MM.1S (cell line): ENCODE data around the gene NAA60.

Experiments used
- DNase-seq: peaks from one replicate; pipeline ENCODE4 v3.0.0-alpha.2; 2015
- H2AFZ ChIP-seq: fragments of 300-600 bp; sonication (generic); 2 replicates; pipeline ENCODE4 v1.6.0; 2016; ENCODE audit warnings: antibody characterized with exemption, low read length
- H3F3A ChIP-seq: fragments of 300-600 bp; sonication (generic); 2 replicates; pipeline ENCODE4 v1.6.1; 2016; ENCODE audit warnings: mild to moderate bottlenecking, antibody characterized with exemption, low read length, moderate library complexity, mixed read lengths; ENCODE audit not compliant: insufficient read depth
- H3K27ac ChIP-seq: fragments of 300-600 bp; sonication (generic); 2 replicates; pipeline ENCODE4 v1.5.1; 2016; ENCODE audit warnings: mild to moderate bottlenecking, low read length
- H3K27me3 ChIP-seq: fragments of 300-600 bp; sonication (generic); replicated peaks from 2 replicates; pipeline ENCODE4 v1.6.0; 2016; ENCODE audit warnings: low read length; ENCODE audit not compliant: insufficient read depth
- H3K36me3 ChIP-seq: fragments of 300-600 bp; sonication (generic); replicated peaks from 2 replicates; pipeline ENCODE4 v1.6.1; 2016; ENCODE audit warnings: mild to moderate bottlenecking, low read length, mixed read lengths; ENCODE audit not compliant: insufficient read depth
- H3K4me1 ChIP-seq: fragments of 300-600 bp; sonication (generic); 2 replicates; pipeline ENCODE4 v1.6.1; 2016; ENCODE audit warnings: low read length, mixed read lengths
- H3K4me2 ChIP-seq: fragments of 300-600 bp; sonication (generic); 2 replicates; pipeline ENCODE4 v1.6.0; 2016; ENCODE audit warnings: low read depth, low read length
- H3K4me3 ChIP-seq: fragments of 300-600 bp; sonication (generic); 2 replicates; pipeline ENCODE4 v1.5.1; 2016; ENCODE audit warnings: low read length, mixed read lengths
- H3K79me2 ChIP-seq: fragments of 300-600 bp; sonication (generic); 2 replicates; pipeline ENCODE4 v1.6.1; 2016; ENCODE audit warnings: mixed run types, low read length, mixed read lengths
- H3K9ac ChIP-seq: fragments of 300-600 bp; sonication (generic); 2 replicates; pipeline ENCODE4 v1.6.1; 2016; ENCODE audit warnings: low read length, mixed read lengths
- H3K9me2 ChIP-seq: fragments of 300-600 bp; sonication (generic); replicated peaks from 2 replicates; pipeline ENCODE4 v1.6.1; 2016; ENCODE audit warnings: mild to moderate bottlenecking, low read length, mixed read lengths; ENCODE audit not compliant: insufficient read depth
- H3K9me3 ChIP-seq: fragments of 300-600 bp; sonication (generic); replicated peaks from 2 replicates; pipeline ENCODE4 v1.6.1; 2016; ENCODE audit warnings: mild to moderate bottlenecking, low read length, mixed read lengths; ENCODE audit not compliant: insufficient read depth
- H4K20me1 ChIP-seq: fragments of 300-600 bp; sonication (generic); 2 replicates; pipeline ENCODE4 v1.6.1; 2016; ENCODE audit warnings: mild to moderate bottlenecking, low read length, moderate library complexity, mixed read lengths; ENCODE audit not compliant: insufficient read depth
- CTCF ChIP-seq: fragments of 300-600 bp; sonication (generic); IDR thresholded peaks from 2 replicates; pipeline ENCODE4 v1.5.1; 2016; ENCODE audit warnings: antibody characterized with exemption, low read length, mixed read lengths
- EZH2 ChIP-seq: fragments of 300-600 bp; sonication (generic); optimal IDR thresholded peaks from 2 replicates; pipeline ENCODE3; 2017; ENCODE audit warnings: low read depth, mild to moderate bottlenecking, antibody characterized with exemption, low read length, mixed read lengths
- EZH2phosphoT487 ChIP-seq: fragments of 300-600 bp; sonication (generic); IDR thresholded peaks from 2 replicates; pipeline ENCODE4 v1.6.1; 2018; ENCODE audit warnings: antibody characterized with exemption, low read length

Gene NAA60

DNA sequence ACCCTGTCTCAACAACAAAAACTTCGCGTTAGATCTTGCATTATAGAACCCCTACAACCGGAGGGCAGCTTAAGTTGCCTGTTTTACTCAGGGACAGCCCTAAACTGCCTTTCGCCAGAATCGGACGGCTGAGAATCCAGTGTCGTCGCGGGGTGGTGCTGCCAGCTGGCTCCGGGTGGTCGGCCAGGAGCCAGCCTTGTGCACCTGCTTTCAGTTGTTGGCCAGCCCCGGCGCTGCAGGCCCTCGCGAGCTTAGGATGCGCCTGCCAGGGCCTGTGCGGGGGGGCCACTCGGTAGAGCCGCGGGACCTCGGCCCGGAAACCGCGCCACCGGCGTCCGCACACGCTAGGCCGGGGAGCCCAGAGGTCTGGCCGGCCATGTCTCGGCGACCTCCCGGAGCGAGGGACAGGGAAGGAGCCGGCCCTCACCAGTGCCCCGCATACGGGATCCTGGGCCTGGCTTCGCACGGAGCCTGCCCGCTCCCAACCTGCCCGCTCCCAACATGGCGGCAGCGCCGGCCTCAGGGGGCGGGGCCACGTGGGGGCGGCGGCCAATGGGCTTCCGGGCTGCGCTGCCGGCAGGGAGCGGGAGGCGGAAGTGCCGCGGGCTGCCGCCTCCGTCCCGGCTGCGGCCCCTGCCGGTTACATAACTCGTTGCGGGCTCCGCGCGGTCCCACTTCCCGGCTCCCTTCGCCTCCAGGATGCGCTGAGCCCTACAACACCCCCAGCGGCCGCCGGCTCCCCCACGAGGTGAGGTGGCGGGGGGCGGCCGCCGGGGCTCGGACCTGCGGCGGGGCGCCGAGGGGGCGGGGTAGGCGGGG is 14.2 kb downstream of the NAA60 start:
- H4K20me1 ChIP-seq: no peaks in the 10 kb centered on the region
- DNase-seq: peak; percentile 90

DNA sequence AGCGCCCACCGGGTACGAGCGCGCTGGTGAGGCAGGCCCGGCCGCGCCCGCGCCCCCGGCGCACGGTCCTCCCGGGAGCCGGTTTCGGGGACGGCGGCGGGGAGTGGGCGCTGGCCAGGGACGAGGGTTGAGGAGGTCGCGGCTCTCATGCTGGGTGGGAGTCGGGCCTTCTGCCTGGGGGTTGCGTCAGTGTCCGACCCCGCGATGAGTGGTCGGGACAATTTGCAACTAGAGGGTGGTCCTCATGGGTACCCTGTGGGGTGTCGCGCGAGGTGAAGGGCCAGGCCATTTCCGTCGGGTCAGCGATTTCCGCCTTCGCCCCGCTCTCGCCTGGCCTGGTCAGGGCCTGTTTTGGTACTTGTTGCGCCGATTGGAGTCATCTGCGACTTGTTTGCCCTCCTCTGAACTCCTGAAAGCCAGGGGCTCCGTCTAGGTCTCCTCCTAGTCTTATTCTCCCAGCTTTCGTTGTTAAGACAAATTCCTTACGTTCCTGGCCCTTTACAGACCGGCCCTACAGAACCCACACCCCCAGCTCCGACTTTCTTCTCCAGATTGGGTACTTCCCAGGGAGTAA is 14.9 kb downstream of the NAA60 start:
- Histone ChIP-seq H2AFZ (peak overlapping the region; percentile 87), H3F3A (peaks cover 20% of the 10 kb centered on the region), H3K9ac (peak overlapping the region; percentile 90), H3K27me3 (no peaks in the 10 kb centered on the region), H3K79me2 (peaks cover 55% of the 10 kb centered on the region), H3K36me3 (no peaks in the 10 kb centered on the region), H3K9me3 (no peaks in the 10 kb centered on the region), H3K27ac (peak overlapping the region; percentile 66; the same call in 1 of the 2 replicates), H3K4me2 (peak overlapping the region; percentile 92), H3K9me2 (no peaks in the 10 kb centered on the region), H4K20me1 (no peaks in the 10 kb centered on the region), H3K4me3 (peak overlapping the region; percentile 96), H3K4me1 (peaks cover 22% of the 10 kb centered on the region)
- TF ChIP-seq EZH2phosphoT487: no peak
- no peak for TF ChIP-seq CTCF
- DNase-seq: no peak

More for the DNA sequence above, 14.2 kb downstream of the NAA60 start:
- peaks cover 20% of the 10 kb centered on the region for H3F3A ChIP-seq
- H3K4me1 ChIP-seq: peaks cover 22% of the 10 kb centered on the region
- H3K9ac ChIP-seq: peak overlapping the region; percentile 90
- H3K79me2 ChIP-seq: peaks cover 48% of the 10 kb centered on the region
- peak overlapping the region; percentile 74 for H3K27ac ChIP-seq
- no peaks in the 10 kb centered on the region for H3K27me3 ChIP-seq
- H3K4me3 ChIP-seq: peak overlapping the region; percentile 96
- no peaks in the 10 kb centered on the region for H3K9me2 ChIP-seq
- TF ChIP-seq CTCF (peak; percentile 25), EZH2 (no peak), EZH2phosphoT487 (no peak)
- H3K4me2 ChIP-seq: peak overlapping the region; percentile 82
- no peaks in the 10 kb centered on the region for H3K9me3 ChIP-seq
- H3K36me3 ChIP-seq: no peaks in the 10 kb centered on the region
- H2AFZ ChIP-seq: peak overlapping the region; percentile 95

DNA sequence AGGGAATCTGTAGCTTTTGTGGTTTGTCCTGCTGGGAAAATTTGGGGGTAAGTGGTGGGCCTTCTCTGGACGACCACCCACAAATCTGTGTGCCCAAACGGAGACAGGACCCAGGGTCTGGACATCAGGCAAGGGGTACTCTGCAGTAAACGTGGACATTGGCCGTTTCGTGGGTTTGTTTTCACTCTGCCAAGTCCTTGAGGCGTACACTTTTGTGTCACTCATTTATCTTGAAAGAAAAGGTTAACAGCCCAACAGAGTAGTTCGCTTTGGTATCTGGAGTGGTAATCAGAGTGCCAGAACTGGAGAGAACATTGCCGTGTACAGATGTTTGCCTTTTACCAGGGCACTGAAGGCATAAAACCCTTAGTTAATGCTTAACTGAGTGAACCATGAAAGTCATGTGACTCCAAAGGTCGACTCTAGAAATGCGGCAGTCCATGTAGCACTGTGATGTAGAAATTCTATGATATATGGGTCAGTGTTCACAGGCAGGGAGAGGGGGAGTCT is 15.4 kb downstream of the NAA60 start:
- Histone ChIP-seq H3F3A (peaks cover 20% of the 10 kb centered on the region), H3K9ac (peak overlapping the region; percentile 90), H2AFZ (peak overlapping the region; percentile 87), H3K36me3 (no peaks in the 10 kb centered on the region), H3K79me2 (peaks cover 61% of the 10 kb centered on the region), H3K4me2 (peak overlapping the region; percentile 92), H3K27me3 (no peaks in the 10 kb centered on the region), H4K20me1 (no peaks in the 10 kb centered on the region), H3K4me3 (peak overlapping the region; percentile 96), H3K9me3 (no peaks in the 10 kb centered on the region), H3K4me1 (peaks cover 22% of the 10 kb centered on the region), H3K27ac (peak overlapping the region; percentile 66), H3K9me2 (no peaks in the 10 kb centered on the region)
- TF ChIP-seq EZH2phosphoT487 (no peak), CTCF (no peak), EZH2 (no peak)
- peak; percentile 31 for DNase-seq
